Transverse colon (tissue), 4 donors: Measurements from ENCODE around the gene NLRP10. TPM values are rescaled to one million over a fixed set of nuclear protein-coding genes. Genes with fewer than 3 reads are reported as not detected.
"Not testable (repeated sequence)": the region's sequence is repeated elsewhere in the genome, so short reads cannot be mapped to it uniquely, and the experiment has no call there.

Experiments used
- DNase-seq: peaks from one replicate; pipeline ENCODE4 v3.0.0-alpha.2; 2019
- H3K27ac ChIP-seq, 4 donors: fragments of 200-600 bp; sonication (generic); 2 replicates each; pipeline ENCODE4 v1.5.1; 2016 to 2018; ENCODE audit warnings: inconsistent platforms in 4 of 4
- H3K27me3 ChIP-seq: fragments of 200-600 bp; sonication (generic); 2 replicates; pipeline ENCODE4 v1.5.1; 2017; ENCODE audit warnings: inconsistent platforms
- H3K36me3 ChIP-seq, 4 donors: fragments of 200-600 bp; sonication (generic); 2 replicates each; pipeline ENCODE4 v1.5.1; 2017 to 2019; ENCODE audit warnings: inconsistent platforms in 4 of 4
- H3K4me1 ChIP-seq, 4 donors: fragments of 200-600 bp; sonication (generic); 2 replicates each; pipeline ENCODE4 v1.5.1; 2017 to 2020; ENCODE audit warnings: inconsistent platforms in 4 of 4
- H3K4me3 ChIP-seq, 4 donors: fragments of 200-600 bp; sonication (generic); 1 replicate in 1 of 4; 2 replicates in 3 of 4; pipeline versions ENCODE4 v1.5.1 to v1.6.1; 2017 to 2019; ENCODE audit warnings: inconsistent platforms in 4 of 4
- H3K9me3 ChIP-seq, 2 donors: fragments of 200-600 bp; sonication (generic); 2 replicates each; pipeline ENCODE4 v1.5.1; 2017 to 2019; ENCODE audit warnings: inconsistent platforms in 2 of 2
- CTCF ChIP-seq, 5 experiments: fragments of 200-600 bp in 3 of 5; fragments of 450-650 bp in 2 of 5; sonication (generic) in 3 of 5; IDR thresholded peaks; 1 replicate in 2 of 5; 2 replicates in 3 of 5; pipeline ENCODE4 v1.5.1; 2016 to 2017; ENCODE audit warnings: antibody characterized with exemption in 5 of 5, inconsistent platforms in 3 of 5, mild to moderate bottlenecking in 2 of 5, moderate library complexity in 1 of 5
- EP300 ChIP-seq: sonication (generic); formaldehyde crosslinking; IDR thresholded peaks from one replicate; pipeline ENCODE4 v1.6.1; 2017; ENCODE audit warnings: antibody characterized with exemption, low read depth
- POLR2A ChIP-seq: fragments of 450-650 bp; IDR thresholded peaks from one replicate; pipeline ENCODE4 v1.6.1; 2016; ENCODE audit warnings: antibody characterized with exemption, mild to moderate bottlenecking, moderate library complexity
- POLR2AphosphoS5 ChIP-seq, 3 donors: sonication (generic); formaldehyde crosslinking; IDR thresholded peaks; one replicate each; pipeline ENCODE4 v1.6.1; 2016; ENCODE audit warnings: antibody characterized with exemption in 3 of 3
- WGBS, 2 donors: methylation state at CpG; one replicate each; pipeline ENCODE4 v1.1.5; 2018; ENCODE audit warnings: low coverage in 1 of 2; 5-methylcytosine and 5-hydroxymethylcytosine counted together
- in situ Hi-C, 4 donors: fragments of 200-750 bp; cut with MboI; loops; one replicate each; pipeline versions ENCODE4 v1.15.0 to v1.15.1; 2017; ENCODE audit warnings: low sequenced_read_pairs in 3 of 4, low pct_ligation_motif_present in 1 of 4, low pct_unique_long_range_greater_than_20kb in 1 of 4
- intact Hi-C: fragments of 100-400 bp; cut with DNase I; formaldehyde crosslinking; loops from one replicate; pipeline ENCODE4 v1.15.1; 2023; ENCODE audit warnings: low total_unique reads
- total RNA-seq, 4 donors: library from RNA; depleted of rRNA; stranded (reverse); fragments of >200 nt; gene quantifications; one replicate each; pipeline ENCODE4 v1.1.0, GENCODE V29; 2016

The NLRP10 gene
- total RNA-seq, 4 donors from 2014 or later = not detected

DNA sequence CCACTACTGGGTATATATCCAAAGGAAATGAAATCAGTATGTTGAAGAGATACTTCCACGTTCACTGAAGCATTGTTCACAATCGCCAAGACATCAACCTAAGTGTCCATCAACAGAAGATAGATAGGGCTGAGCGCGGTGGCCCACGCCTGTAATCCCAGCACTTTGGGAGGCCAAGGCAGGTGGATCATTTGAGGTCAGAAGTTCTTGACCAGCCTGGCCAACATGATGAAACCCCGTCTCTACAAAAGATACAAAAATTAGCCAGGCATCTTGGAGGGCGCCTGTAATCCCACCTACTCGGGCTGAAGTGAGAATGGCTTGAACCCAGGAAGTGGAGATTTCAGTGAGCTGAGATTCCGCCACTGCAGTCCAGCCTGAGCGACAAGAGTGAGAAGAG, 34.5 kb upstream of the NLRP10 start:
- Histone ChIP-seq H3K4me3 (no peak overlapping the region), H3K4me1 (no peaks in the 10 kb centered on the region), H3K36me3 (peaks cover 0 to 42% (median 17%) of the 10 kb centered on the region in 4 donors), H3K9me3 (no peaks in the 10 kb centered on the region), H3K27me3 (no peaks in the 10 kb centered on the region), H3K27ac (no peak overlapping the region)
- in situ Hi-C loops = loop anchor here in 3 of 4 donors (10.0 kb wide), 1 partner anchor 95 kb away; no protein-coding TSS in a partner anchor
- DNase-seq = no peak
- TF ChIP-seq EP300 (no peak), POLR2A (no peak), POLR2AphosphoS5 (IDR thresholded peaks at IDR 0.05) (no peak), CTCF (IDR thresholded peaks at IDR 0.05) (no peak)
- 93 to 94% methylated on average over 8 to 10 of the region's 10 CpGs for WGBS, 2 donors
- intact Hi-C loops = loop anchor here (5.0 kb wide), 1 partner anchor 98 kb away; no protein-coding TSS in a partner anchor

GRCh38 chr11:7994581-7995278, 29.5 kb upstream of the NLRP10 start:
- DNase-seq = no peak
- no peak overlapping the region for H3K27ac ChIP-seq
- H3K9me3 ChIP-seq = no peaks in the 10 kb centered on the region
- H3K27me3 ChIP-seq = no peaks in the 10 kb centered on the region
- intact Hi-C loops (no loop called here), in situ Hi-C loops (no loop called here)
- H3K4me1 ChIP-seq = peaks cover 0 to 8% (median 0%) of the 10 kb centered on the region in 4 donors
- H3K36me3 ChIP-seq = peaks cover 0 to 75% (median 32%) of the 10 kb centered on the region in 4 donors
- WGBS, 2 donors = 91 to 92% methylated on average over 4 to 6 of the region's 6 CpGs
- TF ChIP-seq POLR2AphosphoS5 (IDR thresholded peaks at IDR 0.05) = no peak
- no peak for TF ChIP-seq POLR2A
- TF ChIP-seq EP300 = no peak
- TF ChIP-seq CTCF (IDR thresholded peaks at IDR 0.05) = no peak
- H3K4me3 ChIP-seq = no peak overlapping the region

DNA sequence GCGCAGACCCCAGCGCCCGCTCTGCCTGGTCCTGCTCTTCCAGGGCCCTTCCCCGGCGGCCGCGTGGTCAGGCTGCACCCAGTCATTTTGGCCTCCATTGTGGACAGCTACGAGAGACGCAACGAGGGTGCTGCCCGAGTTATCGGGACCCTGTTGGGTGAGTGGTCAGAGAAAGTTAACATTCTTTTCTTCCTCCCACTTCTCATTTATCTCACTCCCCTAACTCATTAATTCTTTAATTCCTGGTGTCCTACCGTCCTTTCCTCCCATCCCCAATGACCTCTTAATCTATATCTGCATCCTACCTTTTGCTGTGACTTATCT, 22.3 kb upstream of the NLRP10 start:
- Histone ChIP-seq H3K36me3 (peaks cover 0 to 15% (median 4%) of the 10 kb centered on the region in 4 donors), H3K4me1 (peaks cover 16 to 37% (median 20%) of the 10 kb centered on the region in 4 donors), H3K4me3 (peak overlapping the region; percentile 79 to 97 (median 92)), H3K27ac (peak overlapping the region; percentile 79 to 90 (median 85))
- WGBS, 2 donors = 0 to 1% methylated on average over 3 to 8 of the region's 13 CpGs
- in situ Hi-C loops = loop anchor here in 3 of 4 donors (5.0 to 10.0 kb wide), 2 partner anchors 93 to 95 kb away; no protein-coding TSS in a partner anchor
- not testable (repeated sequence) for H3K27me3 ChIP-seq, DNase-seq, H3K9me3 ChIP-seq
- intact Hi-C loops = loop anchor here (5.0 kb wide), 1 partner anchor 95 kb away; no protein-coding TSS in a partner anchor

- WGBS, 2 donors = 0% methylated on average over 9 to 33 of the region's 47 CpGs
- peak; percentile 92 for DNase-seq
- peak; percentile 45 for TF ChIP-seq POLR2A
- peak; percentile 33 to 52 (median 46) for TF ChIP-seq POLR2AphosphoS5 (IDR thresholded peaks at IDR 0.05)
- TF ChIP-seq CTCF (IDR thresholded peaks at IDR 0.05) = peak; percentile 83 to 96 (median 87)
- no peak for TF ChIP-seq EP300
- H3K4me1 ChIP-seq = peaks cover 16 to 37% (median 20%) of the 10 kb centered on the region in 4 donors
- H3K4me3 ChIP-seq = peak within 1 kb of the TSS; percentile 79 to 97 (median 92)
- peak within 1 kb of the TSS; percentile 79 to 90 (median 85) for H3K27ac ChIP-seq
- no peaks in the 10 kb centered on the region for H3K9me3 ChIP-seq
- no peaks in the 10 kb centered on the region for H3K27me3 ChIP-seq
- peaks cover 0 to 9% (median 1%) of the 10 kb centered on the region in 4 donors for H3K36me3 ChIP-seq
- intact Hi-C loops = loop anchor here (5.0 kb wide), 1 partner anchor 95 kb away; no protein-coding TSS in a partner anchor
- in situ Hi-C loops = loop anchor here in 3 of 4 donors (5.0 to 10.0 kb wide), 2 partner anchors 92 to 95 kb away; no protein-coding TSS in a partner anchor
Measured at GRCh38 chr11:7986768-7987559, 21.7 kb upstream of the NLRP10 start, which contains the start of gene EIF3F. Gene EIF3F (plus strand): TSS chr11:7987337. CDS start chr11:7987353, 16 bp downstream.
